Stimulated activated CD8-positive, alpha-beta memory T cell treated with anti-CD3 and anti-CD28 coated beads, Interleukin-2, amount 100 ng/mL, for 1 hour (primary cell): ENCODE measurements around the gene PLCB3.
A peak's percentile ranks its signal among the peaks of the same experiment; 100 is the strongest.

ENCODE experiments used
- DNase-seq, 2 donors: peaks; one replicate each; pipeline ENCODE4 v3.0.0-alpha.2; 2020; ENCODE audit warnings: low read depth in 2 of 2

PLCB3 gene

DNA sequence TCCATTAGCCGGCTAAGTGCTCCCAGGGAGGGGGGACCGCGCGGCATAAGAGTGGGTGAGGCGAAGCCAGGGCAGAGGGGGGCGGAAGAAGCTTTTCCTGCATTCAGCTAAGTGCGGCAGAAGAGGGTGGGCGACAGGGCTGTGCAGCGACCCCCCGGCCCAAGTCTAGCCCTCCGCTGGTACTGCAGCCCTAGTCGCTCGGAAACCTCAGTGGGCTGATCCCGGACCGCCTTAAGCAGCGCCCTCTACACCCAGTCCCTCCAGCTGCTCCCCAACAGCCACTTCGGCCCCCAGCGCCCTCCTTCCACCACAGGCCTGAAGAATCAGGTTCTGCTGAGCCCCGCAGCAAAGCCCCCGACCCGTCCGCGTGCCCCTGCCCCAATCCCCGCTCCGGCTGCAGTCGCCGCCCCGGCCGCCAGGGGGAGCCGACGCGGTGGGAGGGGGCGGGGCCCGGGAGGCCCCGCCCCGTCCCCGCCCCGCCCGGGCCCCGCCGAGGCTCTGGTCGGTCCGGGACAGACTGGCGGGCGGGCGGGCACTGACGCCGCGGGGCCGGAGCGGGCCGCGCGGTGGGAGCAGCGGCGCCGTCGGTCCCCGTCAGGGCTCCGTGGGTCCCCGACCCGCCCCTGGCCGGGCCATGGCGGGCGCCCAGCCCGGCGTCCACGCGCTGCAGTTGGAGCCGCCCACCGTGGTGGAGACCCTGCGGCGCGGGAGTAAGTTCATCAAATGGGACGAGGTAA lies at the start of gene PLCB3:
TSS of gene PLCB3 (plus strand) at position 515 of the 737 bp plus-strand sequence. CDS start at position 635, 120 bp downstream.
- peak in 1 of 2 donors; percentile 44 for DNase-seq

DNA sequence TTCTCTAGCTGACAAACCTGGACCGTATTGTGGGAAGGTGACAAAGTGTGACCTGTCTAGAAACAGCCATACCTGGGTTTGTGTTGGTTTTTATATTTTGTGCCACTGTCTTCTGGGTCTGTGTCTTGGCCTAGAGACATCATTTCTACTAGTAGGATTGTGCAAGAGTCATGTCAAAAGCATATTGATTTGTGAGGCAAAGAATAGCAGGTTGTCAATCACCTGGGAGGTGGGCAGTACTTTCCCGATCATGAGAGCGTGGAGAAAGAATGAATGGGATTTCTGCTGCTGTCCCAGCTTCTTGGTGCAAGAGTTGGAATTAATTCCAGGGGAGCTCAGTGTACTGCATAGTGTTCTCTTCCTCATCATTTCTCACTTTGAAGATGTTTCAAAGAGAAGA lies 49.8 kb upstream of the PLCB3 start:
- no peak for DNase-seq

DNA sequence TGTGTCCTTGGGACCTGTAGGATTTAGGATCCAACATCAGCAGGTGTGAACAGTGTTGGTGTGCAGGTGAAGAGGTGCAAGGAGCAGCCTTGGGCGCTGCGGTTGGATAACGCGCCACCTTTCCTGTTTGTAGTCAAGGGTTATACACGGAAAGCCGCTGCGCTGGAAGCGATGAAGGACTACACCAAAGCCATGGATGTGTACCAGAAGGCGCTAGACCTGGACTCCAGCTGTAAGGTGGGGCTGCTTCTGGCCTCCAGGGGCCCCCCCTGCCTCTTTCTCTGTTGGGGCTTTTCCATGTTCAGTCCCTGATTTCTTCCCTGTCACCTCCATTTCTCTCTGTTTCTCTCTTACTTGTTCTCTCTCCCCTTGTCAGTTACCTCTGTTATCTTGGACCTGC lies 48.3 kb upstream of the PLCB3 start:
- no peak for DNase-seq

DNA sequence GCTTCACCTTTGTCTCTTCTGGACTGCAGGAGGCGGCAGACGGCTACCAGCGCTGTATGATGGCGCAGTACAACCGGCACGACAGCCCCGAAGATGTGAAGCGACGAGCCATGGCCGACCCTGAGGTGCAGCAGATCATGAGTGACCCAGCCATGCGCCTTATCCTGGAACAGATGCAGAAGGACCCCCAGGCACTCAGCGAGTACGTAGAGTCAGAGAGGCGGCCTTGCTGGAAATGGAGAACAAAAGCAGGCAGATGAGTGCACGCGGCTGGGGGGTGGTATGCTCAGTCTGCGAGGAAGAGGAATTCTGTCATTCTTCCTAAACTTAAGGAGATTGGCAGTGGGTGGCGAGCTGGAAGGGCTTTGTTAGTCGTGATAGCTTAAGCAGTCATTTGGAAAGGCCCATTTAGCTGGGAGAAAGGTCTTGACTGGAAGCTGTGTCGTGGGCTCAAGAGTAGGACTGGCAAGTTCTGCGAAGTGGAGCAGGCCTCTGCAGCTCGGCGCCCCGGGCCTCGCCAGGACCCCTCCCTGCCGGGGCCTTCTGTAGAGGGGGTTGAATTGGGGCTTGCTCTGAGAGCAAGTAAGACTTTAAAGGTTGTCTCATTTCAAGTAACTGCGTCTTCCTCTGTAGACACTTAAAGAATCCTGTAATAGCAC lies 47.8 kb upstream of the PLCB3 start:
- no peak for DNase-seq

- DNase-seq: no peak
These were observed 47.3 kb upstream of the PLCB3 start for GRCh38 chr11:64204080-64204440.

DNA sequence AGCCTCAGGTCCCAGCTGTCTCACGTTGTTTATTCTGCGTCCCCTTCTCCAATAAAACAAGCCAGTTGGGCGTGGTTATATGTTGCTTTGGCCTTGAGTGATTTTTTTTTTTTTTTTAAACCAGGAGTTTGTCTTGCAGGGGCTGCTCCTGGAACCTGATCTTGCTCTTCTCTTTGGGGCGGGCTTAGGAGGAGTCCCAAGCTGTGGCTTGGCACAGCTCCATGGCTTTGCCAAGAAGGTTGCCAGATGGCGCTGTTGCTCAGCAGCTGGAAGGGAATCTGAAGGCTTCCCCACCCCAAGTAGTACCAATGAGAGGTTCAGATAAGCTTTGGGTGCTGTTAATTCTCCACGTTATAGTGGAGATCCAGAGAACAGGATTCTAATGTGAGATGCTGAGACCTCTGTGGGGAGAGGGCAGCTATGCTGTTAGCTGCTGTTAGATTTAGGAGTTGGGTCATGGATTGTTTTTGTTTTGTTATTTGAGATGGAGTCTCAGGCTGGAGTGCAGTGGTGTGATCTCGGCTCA lies 46.8 kb upstream of the PLCB3 start:
- DNase-seq: peak; percentile 58 to 71

GRCh38 chr11:64206457-64207255 lies 44.7 kb upstream of the PLCB3 start, which contains the start of gene FERMT3:
Gene FERMT3 (plus strand): TSS chr11:64206721. CDS start chr11:64207365, 644 bp downstream.
- DNase-seq: peak in 1 of 2 donors; percentile 43

DNA sequence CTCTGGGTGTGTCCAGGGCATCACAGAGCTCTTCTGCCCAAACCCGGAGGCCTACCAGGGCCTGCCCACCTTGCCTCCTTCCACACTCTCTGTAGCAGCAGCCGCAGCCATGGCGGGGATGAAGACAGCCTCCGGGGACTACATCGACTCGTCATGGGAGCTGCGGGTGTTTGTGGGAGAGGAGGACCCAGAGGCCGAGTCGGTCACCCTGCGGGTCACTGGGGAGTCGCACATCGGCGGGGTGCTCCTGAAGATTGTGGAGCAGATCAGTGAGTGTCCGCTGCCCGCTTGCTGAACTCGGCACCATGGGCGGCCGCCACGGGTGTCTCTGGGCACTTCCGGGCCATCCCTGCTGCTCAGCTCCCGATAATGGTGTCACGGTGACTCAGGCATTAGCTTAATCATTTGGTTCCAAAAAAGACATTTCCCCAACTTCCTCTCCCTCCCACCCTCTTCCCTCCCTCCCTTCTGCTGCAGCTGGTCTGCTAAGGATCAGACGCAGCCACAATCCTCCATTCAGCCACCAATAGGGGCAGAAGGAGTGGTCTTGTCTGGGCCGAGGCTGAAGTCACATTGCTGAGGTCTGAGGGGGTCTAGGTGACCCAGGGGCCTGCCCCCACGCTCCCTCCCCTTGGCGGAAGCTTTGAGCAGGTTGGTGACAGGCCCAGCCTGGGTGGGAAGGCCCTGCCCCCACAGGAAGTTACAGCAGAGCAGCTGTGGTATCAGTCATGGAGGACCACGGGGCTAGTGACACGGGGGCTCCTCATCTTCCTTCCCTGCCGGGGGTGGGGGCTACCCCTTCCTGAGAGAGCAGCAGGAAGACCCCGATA lies 43.9 kb upstream of the PLCB3 start:
- peak in 1 of 2 donors; percentile 58 for DNase-seq

GRCh38 chr11:64208086-64208795 lies 43.1 kb upstream of the PLCB3 start:
- DNase-seq: no peak

- no peak for DNase-seq
These were observed 42.4 kb upstream of the PLCB3 start for GRCh38 chr11:64208796-64209562.

GRCh38 chr11:64209563-64209843 lies 41.8 kb upstream of the PLCB3 start:
- DNase-seq: no peak

- no peak for DNase-seq
These were observed 40.9 kb upstream of the PLCB3 start for GRCh38 chr11:64210301-64211020.

GRCh38 chr11:64211181-64211872 lies 40.0 kb upstream of the PLCB3 start:
- no peak for DNase-seq

DNA sequence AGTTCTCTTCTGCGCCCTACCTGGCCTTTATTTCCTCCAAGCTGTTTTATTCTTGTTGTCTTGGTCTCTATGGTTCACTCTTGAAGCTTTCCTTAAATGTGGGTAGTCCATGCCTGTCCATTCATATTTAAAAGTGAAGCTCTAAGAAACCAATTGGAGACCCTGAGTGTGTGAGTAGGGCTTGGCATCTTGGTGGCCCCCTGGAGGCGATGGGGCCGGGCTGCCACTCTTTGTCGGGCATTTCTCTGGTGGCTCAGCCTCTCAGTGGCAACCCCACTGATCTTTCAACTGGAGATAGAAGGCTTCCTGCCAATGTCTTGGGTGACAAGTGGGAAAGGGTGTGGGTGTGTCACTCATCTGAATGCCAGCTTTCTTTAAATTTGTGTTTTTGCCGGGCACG lies 34.5 kb upstream of the PLCB3 start:
- DNase-seq: no peak

DNA sequence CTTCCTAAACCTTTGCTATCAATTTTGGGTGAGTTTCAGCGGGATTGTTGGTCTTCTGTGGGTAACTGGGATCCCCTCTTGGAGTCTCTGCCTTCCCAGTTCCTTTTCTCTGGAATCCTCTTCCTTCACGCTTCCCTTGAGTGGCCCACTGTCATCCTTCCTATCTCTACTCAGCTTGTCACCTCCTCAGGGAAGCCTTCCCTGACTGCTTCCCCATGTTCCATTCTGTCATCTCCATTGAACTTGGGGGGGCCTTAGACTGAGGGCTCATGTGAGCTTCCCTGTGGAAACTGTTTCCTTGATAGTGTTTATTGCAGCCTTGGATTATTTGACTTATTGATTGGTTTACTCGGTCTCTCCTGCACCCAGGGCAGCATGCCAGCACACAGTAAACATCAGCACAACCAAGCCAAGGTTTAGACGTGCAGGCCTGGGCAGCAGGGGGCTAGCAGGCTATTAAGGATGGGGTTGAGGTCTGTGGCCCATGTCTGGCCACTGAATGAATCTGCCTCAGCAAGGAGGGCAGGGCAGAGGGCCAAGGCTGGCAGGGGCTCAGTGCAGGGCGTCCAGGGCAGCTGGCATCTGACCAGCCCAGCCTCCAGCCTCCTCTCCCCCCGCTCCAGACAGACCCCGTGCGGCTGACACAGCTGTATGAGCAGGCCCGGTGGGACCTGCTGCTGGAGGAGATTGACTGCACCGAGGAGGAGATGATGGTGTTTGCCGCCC lies 32.5 kb upstream of the PLCB3 start:
- DNase-seq: no peak

- DNase-seq: no peak
These were observed 32.0 kb upstream of the PLCB3 start for GRCh38 chr11:64219354-64219684.

DNA sequence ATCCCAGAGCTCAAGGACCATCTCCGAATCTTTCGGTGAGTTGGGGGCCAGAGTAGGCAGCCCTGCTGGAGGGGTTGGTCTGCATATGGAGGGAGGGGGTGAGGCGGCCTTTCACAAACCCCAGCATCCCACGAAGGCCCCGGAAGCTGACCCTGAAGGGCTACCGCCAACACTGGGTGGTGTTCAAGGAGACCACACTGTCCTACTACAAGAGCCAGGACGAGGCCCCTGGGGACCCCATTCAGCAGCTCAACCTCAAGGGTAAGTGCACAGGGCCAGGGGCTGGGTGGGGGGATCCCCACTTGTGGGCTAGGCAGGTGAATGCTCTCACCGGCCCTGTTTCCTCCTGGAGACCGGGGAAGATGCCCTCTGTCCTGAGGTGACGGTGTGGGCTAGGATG lies 31.6 kb upstream of the PLCB3 start:
- DNase-seq: no peak

- DNase-seq: no peak
These were observed 31.1 kb upstream of the PLCB3 start for GRCh38 chr11:64220271-64220670.
